ENCODE data around the gene CD74.

The CD74 gene

DNA sequence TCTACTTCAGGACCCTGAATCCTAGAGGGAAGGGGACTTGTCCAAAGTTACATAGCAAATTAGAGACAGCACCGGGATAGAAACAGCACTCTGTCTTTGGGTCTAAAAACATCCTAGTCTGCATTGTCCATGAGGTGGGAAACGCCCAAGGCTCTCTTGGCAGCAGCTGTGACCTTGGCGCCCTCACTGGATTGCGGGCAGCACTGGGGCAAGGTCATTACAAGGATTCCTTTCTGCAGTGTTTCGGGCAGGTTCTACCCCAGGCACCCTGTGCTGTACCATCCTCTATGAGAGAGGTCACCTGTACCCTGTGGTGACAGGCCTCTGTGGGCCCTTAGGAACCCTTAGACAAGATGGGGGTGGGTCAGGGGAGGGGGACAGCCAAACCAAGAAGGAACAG, 8.6 kb downstream of the CD74 start:
- no peak for DNase-seq (ENCODE audit: low read depth)
- H3K4me3 ChIP-seq (ENCODE audit: low read length) = no peak overlapping the region
- TF ChIP-seq, protein P1, sequence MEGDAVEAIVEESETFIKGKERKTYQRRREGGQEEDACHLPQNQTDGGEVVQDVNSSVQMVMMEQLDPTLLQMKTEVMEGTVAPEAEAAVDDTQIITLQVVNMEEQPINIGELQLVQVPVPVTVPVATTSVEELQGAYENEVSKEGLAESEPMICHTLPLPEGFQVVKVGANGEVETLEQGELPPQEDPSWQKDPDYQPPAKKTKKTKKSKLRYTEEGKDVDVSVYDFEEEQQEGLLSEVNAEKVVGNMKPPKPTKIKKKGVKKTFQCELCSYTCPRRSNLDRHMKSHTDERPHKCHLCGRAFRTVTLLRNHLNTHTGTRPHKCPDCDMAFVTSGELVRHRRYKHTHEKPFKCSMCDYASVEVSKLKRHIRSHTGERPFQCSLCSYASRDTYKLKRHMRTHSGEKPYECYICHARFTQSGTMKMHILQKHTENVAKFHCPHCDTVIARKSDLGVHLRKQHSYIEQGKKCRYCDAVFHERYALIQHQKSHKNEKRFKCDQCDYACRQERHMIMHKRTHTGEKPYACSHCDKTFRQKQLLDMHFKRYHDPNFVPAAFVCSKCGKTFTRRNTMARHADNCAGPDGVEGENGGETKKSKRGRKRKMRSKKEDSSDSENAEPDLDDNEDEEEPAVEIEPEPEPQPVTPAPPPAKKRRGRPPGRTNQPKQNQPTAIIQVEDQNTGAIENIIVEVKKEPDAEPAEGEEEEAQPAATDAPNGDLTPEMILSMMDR (conservative IDR thresholded peaks at IDR 0.05; ENCODE audit: low read length) = no peak

GRCh38 chr5:150402901-150403342, 9.8 kb downstream of the CD74 start:
- no peak for DNase-seq (ENCODE audit: low read depth)
- TF ChIP-seq, protein P1 (conservative IDR thresholded peaks at IDR 0.05; ENCODE audit: low read length) = no peak
- no peak overlapping the region for H3K4me3 ChIP-seq (ENCODE audit: low read length)

- DNase-seq (ENCODE audit: low read depth) = no peak
- TF ChIP-seq, protein P1 (conservative IDR thresholded peaks at IDR 0.05; ENCODE audit: low read length) = no peak
These were observed 10.4 kb downstream of the CD74 start for GRCh38 chr5:150402229-150402773.

DNA sequence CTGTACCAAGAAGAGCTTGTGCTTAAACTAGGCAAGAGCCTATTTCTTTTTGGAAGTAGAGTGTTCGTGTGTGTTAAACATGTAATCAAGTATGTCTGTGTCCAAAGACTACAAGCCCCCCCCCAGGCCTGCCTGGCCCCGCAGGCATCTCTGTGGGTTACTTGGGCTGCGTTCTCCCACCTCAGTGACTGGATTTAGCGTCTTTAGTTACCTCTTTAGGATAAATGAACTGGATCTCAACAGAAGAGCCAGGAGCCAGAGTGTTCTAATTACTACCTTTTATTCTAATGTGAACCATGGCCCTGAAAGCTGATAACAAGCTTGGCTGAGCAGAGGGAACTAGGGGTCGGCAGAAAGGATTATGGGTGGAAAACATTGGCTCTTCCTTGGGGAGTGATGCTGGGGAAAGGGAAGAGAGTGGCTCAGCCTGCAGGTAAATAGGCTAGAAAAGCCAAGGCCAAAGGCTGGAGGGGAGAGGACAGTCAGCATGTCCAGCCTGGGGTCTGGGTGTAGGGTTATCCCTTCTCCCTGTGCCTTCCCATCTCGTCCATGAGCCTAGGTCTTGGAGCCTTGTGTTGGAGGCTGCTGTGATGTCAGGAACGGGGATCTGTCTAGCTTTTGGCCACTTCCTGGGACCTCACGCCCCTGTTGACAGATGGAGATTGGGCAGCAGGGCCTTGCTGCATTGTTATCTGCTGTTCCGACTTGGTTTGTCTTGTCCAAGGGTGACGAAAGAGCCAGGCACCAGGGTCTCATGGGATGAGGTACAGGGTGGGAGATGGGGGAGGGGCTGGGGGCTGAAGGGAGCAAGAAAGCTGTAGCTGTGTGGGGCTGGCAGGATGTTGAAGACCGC, 11.1 kb downstream of the CD74 start:
- DNase-seq (ENCODE audit: low read depth) = no peak
- TF ChIP-seq, protein P1 (conservative IDR thresholded peaks at IDR 0.05; ENCODE audit: low read length) = no peak
- H3K4me3 ChIP-seq (ENCODE audit: low read length) = no peak overlapping the region

More at GRCh38 chr5:150402229-150402773, 10.4 kb downstream of the CD74 start:
- no peak overlapping the region for H3K4me3 ChIP-seq (ENCODE audit: low read length)

GRCh38 chr5:150401076-150401375, 11.7 kb downstream of the CD74 start:
- no peak overlapping the region for H3K4me3 ChIP-seq (ENCODE audit: low read length)
- no peak for DNase-seq (ENCODE audit: low read depth)
- TF ChIP-seq, protein P1 (conservative IDR thresholded peaks at IDR 0.05; ENCODE audit: low read length) = no peak

DNA sequence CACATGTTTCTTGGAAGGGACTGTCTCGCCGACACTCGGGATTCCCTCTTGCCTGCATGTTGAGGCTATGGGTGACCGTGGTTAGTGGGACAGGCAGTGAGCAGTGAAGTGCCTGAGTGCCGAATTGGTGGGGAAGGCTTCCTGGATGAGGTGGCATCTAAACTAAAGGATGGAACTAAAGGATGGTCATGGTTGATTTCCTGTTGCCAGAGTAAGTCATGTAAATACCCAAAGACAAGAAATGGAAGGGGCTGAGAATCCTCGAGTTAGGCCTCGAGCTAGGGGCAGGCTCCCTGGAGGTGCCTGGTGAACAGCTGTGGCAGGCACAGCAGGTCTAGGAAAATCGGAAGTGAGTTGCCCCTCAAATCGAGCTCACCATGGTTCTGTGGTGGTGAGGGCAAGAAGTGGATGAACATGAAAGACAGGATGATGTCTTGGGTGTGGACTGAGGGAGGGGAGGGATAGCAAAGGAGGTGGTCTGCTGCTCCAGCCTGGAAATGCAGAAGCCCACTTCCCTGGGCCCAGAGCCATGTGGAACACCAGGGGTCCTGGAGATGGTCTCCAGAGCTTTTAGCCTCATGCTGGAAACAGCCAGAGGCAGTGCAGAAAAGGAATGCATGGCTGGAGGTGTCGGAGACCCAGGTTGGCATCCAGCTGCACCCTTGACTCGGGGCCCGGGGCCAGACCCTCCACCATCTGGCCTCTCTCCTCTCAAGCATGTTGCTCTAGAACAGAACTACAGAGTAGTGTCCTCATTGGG, 12.2 kb downstream of the CD74 start:
- no peak overlapping the region for H3K4me3 ChIP-seq (ENCODE audit: low read length)
- TF ChIP-seq, protein P1 (conservative IDR thresholded peaks at IDR 0.05; ENCODE audit: low read length) = no peak
- DNase-seq (ENCODE audit: low read depth) = no peak

Measured in AG10803 (cell line).